Tibial nerve (tissue), 4 donors: ENCODE data around the gene PIGV. TPM values are rescaled to one million over a fixed set of nuclear protein-coding genes. Genes with fewer than 3 reads are reported as not detected.

Source experiments
- DNase-seq, 2 donors: peaks; one replicate each; pipeline ENCODE4 v3.0.0-alpha.2; 2019; ENCODE audit warnings: low spot score in 2 of 2
- H3K27ac ChIP-seq, 4 donors: fragments of 200-600 bp; sonication (generic) in 3 of 4; one replicate each; pipeline ENCODE4 v1.5.1; 2017 to 2019; ENCODE audit warnings: mild to moderate bottlenecking in 1 of 4
- H3K27me3 ChIP-seq, 2 donors: fragments of 200-600 bp; sonication (generic) in 1 of 2; one replicate each; pipeline versions ENCODE4 v1.5.1 to v1.6.0; 2017 to 2019
- H3K36me3 ChIP-seq, 3 donors: fragments of 200-600 bp; sonication (generic); one replicate each; pipeline ENCODE4 v1.5.1; 2018 to 2019
- H3K4me1 ChIP-seq, 4 donors: fragments of 200-600 bp; sonication (generic) in 3 of 4; one replicate each; pipeline ENCODE4 v1.5.1; 2017 to 2019
- H3K4me3 ChIP-seq, 4 donors: fragments of 200-600 bp; sonication (generic) in 3 of 4; one replicate each; pipeline ENCODE4 v1.5.1; 2017 to 2019; ENCODE audit warnings: mild to moderate bottlenecking in 1 of 4, moderate library complexity in 1 of 4
- H3K9me3 ChIP-seq, 4 donors: fragments of 200-600 bp; sonication (generic) in 3 of 4; one replicate each; pipeline ENCODE4 v1.5.1; 2017 to 2019
- EP300 ChIP-seq, 2 donors: sonication (generic); formaldehyde crosslinking; IDR thresholded peaks; one replicate each; pipeline ENCODE4 v1.6.1; 2017; ENCODE audit warnings: antibody characterized with exemption in 2 of 2, mild to moderate bottlenecking in 1 of 2
- POLR2A ChIP-seq, 2 donors: fragments of 450-650 bp; IDR thresholded peaks; one replicate each; pipeline ENCODE4 v1.6.1; 2017; ENCODE audit warnings: antibody characterized with exemption in 2 of 2, mild to moderate bottlenecking in 2 of 2, moderate library complexity in 2 of 2
- WGBS, 2 donors: methylation state at CpG; one replicate each; pipeline ENCODE4 v1.1.5; 2018; 5-methylcytosine and 5-hydroxymethylcytosine counted together
- total RNA-seq, 4 donors: library from RNA; depleted of rRNA; stranded (reverse); fragments of >200 nt; gene quantifications; one replicate each; pipeline ENCODE4 v1.1.0, GENCODE V29; 2016
- TF ChIP-seq, protein P1 (sequence below), 5 experiments: fragments of 200-600 bp in 3 of 5; fragments of 450-650 bp in 2 of 5; sonication (generic) in 3 of 5; IDR thresholded peaks; one replicate each; pipeline ENCODE4 v1.5.1; 2016 to 2019; ENCODE audit warnings: antibody characterized with exemption in 5 of 5, mild to moderate bottlenecking in 3 of 5, moderate library complexity in 2 of 5

Gene PIGV
- total RNA-seq, 4 donors from 2014 or later, result 9.3 to 22.2 (median 17.6) TPM

DNA sequence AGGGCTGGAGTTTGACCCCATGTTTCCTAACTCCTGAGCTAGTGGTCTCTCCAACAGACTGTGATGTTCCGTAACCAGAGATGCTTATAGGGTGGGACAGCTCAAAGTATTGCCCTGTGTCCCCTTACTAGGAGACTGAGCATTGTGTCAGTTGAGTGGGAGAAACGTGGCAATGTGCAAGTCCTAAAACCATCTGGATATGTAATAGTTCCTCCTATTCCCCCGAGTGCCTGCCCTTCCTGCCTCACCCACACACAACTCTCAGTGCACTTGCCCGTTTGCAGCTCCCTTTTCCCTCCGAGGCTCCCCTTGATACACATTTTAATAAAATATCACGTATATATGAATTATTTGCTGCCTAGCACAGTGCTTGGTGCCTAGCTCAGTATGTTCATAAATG, 3.4 kb downstream of the PIGV start:
- Histone ChIP-seq H3K4me1 (peaks cover 0 to 28% (median 16%) of the 10 kb centered on the region in 4 donors), H3K27ac (no peak overlapping the region), H3K9me3 (no peaks in the 10 kb centered on the region), H3K4me3 (no peak overlapping the region), H3K27me3 (no peaks in the 10 kb centered on the region), H3K36me3 (peaks cover 0 to 37% (median 6%) of the 10 kb centered on the region in 3 donors)
- WGBS, 2 donors, result 46 to 48% methylated on average over 6 of the region's 6 CpGs
- DNase-seq, result no peak
- TF ChIP-seq EP300 (IDR thresholded peaks at IDR 0.05), result no peak
- no peak for TF ChIP-seq POLR2A (IDR thresholded peaks at IDR 0.05)
- TF ChIP-seq, protein P1, sequence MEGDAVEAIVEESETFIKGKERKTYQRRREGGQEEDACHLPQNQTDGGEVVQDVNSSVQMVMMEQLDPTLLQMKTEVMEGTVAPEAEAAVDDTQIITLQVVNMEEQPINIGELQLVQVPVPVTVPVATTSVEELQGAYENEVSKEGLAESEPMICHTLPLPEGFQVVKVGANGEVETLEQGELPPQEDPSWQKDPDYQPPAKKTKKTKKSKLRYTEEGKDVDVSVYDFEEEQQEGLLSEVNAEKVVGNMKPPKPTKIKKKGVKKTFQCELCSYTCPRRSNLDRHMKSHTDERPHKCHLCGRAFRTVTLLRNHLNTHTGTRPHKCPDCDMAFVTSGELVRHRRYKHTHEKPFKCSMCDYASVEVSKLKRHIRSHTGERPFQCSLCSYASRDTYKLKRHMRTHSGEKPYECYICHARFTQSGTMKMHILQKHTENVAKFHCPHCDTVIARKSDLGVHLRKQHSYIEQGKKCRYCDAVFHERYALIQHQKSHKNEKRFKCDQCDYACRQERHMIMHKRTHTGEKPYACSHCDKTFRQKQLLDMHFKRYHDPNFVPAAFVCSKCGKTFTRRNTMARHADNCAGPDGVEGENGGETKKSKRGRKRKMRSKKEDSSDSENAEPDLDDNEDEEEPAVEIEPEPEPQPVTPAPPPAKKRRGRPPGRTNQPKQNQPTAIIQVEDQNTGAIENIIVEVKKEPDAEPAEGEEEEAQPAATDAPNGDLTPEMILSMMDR (IDR thresholded peaks at IDR 0.05), result no peak

DNA sequence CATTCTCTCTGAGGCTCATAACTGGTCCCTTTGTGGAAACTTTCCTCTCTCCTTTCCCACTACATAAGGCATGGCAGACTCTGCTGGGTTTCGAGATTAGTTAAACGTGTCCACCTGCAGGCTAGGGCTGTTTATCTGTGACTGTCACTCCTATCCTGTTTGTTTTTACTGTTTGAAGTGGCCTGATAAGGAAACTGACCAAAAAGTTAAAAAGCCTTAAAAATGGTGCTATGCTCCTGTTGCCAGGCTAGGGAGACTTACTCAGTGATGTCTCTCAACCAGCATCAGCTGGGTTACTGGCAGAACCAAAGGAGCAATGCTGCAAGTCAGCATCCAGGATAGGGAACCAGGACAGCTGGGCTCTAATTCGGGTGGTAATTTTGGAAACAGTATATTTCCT, 3.9 kb downstream of the PIGV start:
- Histone ChIP-seq H3K4me3 (no peak overlapping the region), H3K36me3 (peaks cover 0 to 42% (median 6%) of the 10 kb centered on the region in 3 donors), H3K27me3 (no peaks in the 10 kb centered on the region), H3K9me3 (no peaks in the 10 kb centered on the region), H3K4me1 (peaks cover 0 to 23% (median 12%) of the 10 kb centered on the region in 4 donors), H3K27ac (no peak overlapping the region)
- no peak for TF ChIP-seq EP300 (IDR thresholded peaks at IDR 0.05)
- TF ChIP-seq, protein P1 (IDR thresholded peaks at IDR 0.05), result no peak
- no peak for TF ChIP-seq POLR2A (IDR thresholded peaks at IDR 0.05)
- DNase-seq, result no peak
- 63 to 65% methylated on average over 3 of the region's 3 CpGs for WGBS, 2 donors

DNA sequence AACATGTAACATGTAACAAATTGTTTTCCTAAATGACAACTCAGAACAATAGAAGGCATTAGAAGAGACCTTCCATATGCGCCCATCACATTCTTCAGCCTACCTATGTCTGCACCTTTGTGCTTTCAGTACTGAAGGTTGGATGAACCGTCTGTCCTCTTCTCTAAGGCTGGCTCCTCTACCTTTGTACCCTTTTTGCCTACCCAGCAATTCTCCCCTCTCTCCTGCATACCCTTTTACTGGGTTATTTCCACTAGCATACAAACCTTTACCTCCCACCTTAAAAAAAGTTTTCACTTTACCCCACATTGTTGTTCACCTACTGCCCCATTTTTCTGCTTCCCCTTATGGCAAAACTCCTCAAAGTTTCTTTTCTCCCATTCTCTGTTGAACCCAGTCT, 5.2 kb downstream of the PIGV start:
- H3K4me3 ChIP-seq, result no peak overlapping the region
- no peaks in the 10 kb centered on the region for H3K9me3 ChIP-seq
- H3K4me1 ChIP-seq, result peaks cover 0 to 18% (median 7%) of the 10 kb centered on the region in 4 donors
- 90 to 91% methylated on average over 2 of the region's 2 CpGs for WGBS, 2 donors
- no peaks in the 10 kb centered on the region for H3K27me3 ChIP-seq
- TF ChIP-seq POLR2A (IDR thresholded peaks at IDR 0.05) (no peak), EP300 (IDR thresholded peaks at IDR 0.05) (no peak)
- TF ChIP-seq, protein P1 (IDR thresholded peaks at IDR 0.05), result no peak
- no peak overlapping the region for H3K27ac ChIP-seq
- DNase-seq, result no peak
- peaks cover 0 to 55% (median 6%) of the 10 kb centered on the region in 3 donors for H3K36me3 ChIP-seq

DNA sequence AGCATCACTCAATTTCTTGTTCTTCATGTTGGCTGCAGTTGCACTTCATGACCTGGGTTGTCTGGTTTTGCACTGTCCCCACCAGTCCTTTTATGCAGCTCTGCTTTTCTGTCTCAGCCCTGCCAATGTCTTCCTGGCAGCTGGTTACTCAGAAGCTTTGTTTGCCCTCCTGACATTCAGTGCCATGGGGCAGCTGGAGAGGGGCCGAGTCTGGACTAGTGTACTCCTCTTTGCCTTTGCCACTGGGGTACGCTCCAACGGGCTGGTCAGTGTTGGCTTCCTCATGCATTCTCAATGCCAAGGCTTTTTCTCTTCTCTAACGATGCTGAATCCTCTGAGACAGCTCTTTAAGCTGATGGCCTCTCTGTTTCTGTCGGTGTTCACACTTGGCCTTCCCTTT, 6.6 kb downstream of the PIGV start:
- Histone ChIP-seq H3K27me3 (no peaks in the 10 kb centered on the region), H3K27ac (no peak overlapping the region), H3K9me3 (no peaks in the 10 kb centered on the region), H3K4me3 (no peak overlapping the region), H3K36me3 (peaks cover 0 to 55% (median 6%) of the 10 kb centered on the region in 3 donors), H3K4me1 (peaks cover 0 to 21% (median 8%) of the 10 kb centered on the region in 4 donors)
- TF ChIP-seq POLR2A (IDR thresholded peaks at IDR 0.05), result no peak
- no peak for TF ChIP-seq EP300 (IDR thresholded peaks at IDR 0.05)
- TF ChIP-seq, protein P1 (IDR thresholded peaks at IDR 0.05), result no peak
- WGBS, 2 donors, result 79 to 82% methylated on average over 5 of the region's 5 CpGs
- DNase-seq, result no peak

DNA sequence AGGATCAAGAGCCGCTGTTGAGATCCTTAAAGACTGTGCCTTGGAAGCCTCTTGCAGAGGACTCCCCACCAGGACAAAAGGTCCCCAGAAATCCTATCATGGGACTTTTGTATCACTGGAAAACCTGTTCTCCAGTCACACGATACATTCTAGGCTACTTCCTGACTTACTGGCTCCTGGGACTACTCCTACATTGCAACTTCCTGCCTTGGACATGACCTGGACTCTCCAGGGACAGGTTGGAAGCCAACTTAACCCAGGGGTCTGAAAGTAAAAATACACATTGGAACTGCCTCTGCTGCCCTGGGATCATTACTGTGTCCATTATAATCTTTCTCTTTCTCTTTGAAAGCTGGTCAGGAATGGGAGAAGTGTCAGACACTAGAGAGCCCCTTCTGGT, 9.9 kb downstream of the PIGV start:
- Histone ChIP-seq H3K36me3 (peaks cover 0 to 46% (median 6%) of the 10 kb centered on the region in 3 donors), H3K9me3 (no peaks in the 10 kb centered on the region), H3K4me3 (no peak overlapping the region), H3K27me3 (no peaks in the 10 kb centered on the region), H3K27ac (no peak overlapping the region), H3K4me1 (peaks cover 0 to 22% (median 12%) of the 10 kb centered on the region in 4 donors)
- TF ChIP-seq, protein P1 (IDR thresholded peaks at IDR 0.05), result no peak
- TF ChIP-seq EP300 (IDR thresholded peaks at IDR 0.05), result no peak
- TF ChIP-seq POLR2A (IDR thresholded peaks at IDR 0.05), result no peak
- DNase-seq, result no peak
- WGBS, 2 donors, result 78 to 88% methylated on average over 2 of the region's 2 CpGs
